SK-N-SH (cell line): ENCODE results near the gene PLCL2. TPM values are rescaled to one million over a fixed set of nuclear protein-coding genes. Genes with fewer than 3 reads are reported as not detected.

Experiments
- CTCF ChIA-PET: fragments of 300-600, 350-600 bp; formaldehyde crosslinking; extraction: SDS; loops from one replicate; lab custom pipeline; 2021; lab: Yijun Ruan, JAX
- POLR2A ChIA-PET: fragments of 350-600 bp; sonication (Branson Sonifier 250); formaldehyde crosslinking; extraction: SDS; loops from one replicate; lab custom pipeline; 2020; ENCODE audit warnings: antibody characterized with exemption, inconsistent platforms; lab: Yijun Ruan, JAX
- DNase-seq: peaks from one replicate; pipeline ENCODE4 v3.0.0; 2012
- H2AFZ ChIP-seq: fragments of 200-600 bp; sonication (generic); 2 replicates; pipeline ENCODE4 v1.8.1; 2016; ENCODE audit warnings: antibody characterized with exemption, mild to moderate bottlenecking, low read depth
- H3F3A ChIP-seq: fragments of 200-600 bp; sonication (generic); replicated peaks from 2 replicates; pipeline ENCODE3; 2016; ENCODE audit warnings: antibody characterized with exemption, mild to moderate bottlenecking; ENCODE audit not compliant: insufficient read depth
- H3K27ac ChIP-seq, 2 experiments: fragments of 200-500 bp in 1 of 2; fragments of 200-600 bp in 1 of 2; sonication (Bioruptor generic) in 1 of 2; sonication (generic), shearing (Covaris generic) in 1 of 2; 2 replicates each; pipeline versions ENCODE4 v1.5.1 to v1.6.1; 2014 to 2016; ENCODE audit warnings: low read depth in 2 of 2, inconsistent platforms in 1 of 2, low read length in 1 of 2, mild to moderate bottlenecking in 1 of 2, mixed read lengths in 1 of 2
- H3K27me3 ChIP-seq: fragments of 200-600 bp; sonication (generic), shearing (Covaris generic); 2 replicates; pipeline ENCODE4 v1.6.1; 2016; ENCODE audit warnings: mixed run types; ENCODE audit not compliant: insufficient read depth
- H3K36me3 ChIP-seq, 2 experiments: fragments of 200-500 bp in 1 of 2; fragments of 200-600 bp in 1 of 2; sonication (Bioruptor generic) in 1 of 2; sonication (generic) in 1 of 2; replicated peaks in 1 of 2; 2 replicates each; pipeline versions ENCODE3 to v1.5.1; 2014 to 2016; ENCODE audit warnings: low read length in 1 of 2, mild to moderate bottlenecking in 1 of 2; ENCODE audit not compliant: insufficient read depth in 2 of 2, control insufficient read depth in 1 of 2
- H3K4me1 ChIP-seq, 2 experiments: fragments of 200-500 bp in 1 of 2; fragments of 200-600 bp in 1 of 2; sonication (Bioruptor generic) in 1 of 2; sonication (generic), shearing (Covaris generic) in 1 of 2; 2 replicates each; pipeline versions ENCODE4 v1.5.1 to v1.6.1; 2014 to 2016; ENCODE audit warnings: low read depth in 1 of 2, low read length in 1 of 2, mixed run types in 1 of 2; ENCODE audit not compliant: insufficient read depth in 2 of 2, control insufficient read depth in 1 of 2
- H3K4me2 ChIP-seq: fragments of 200-600 bp; sonication (generic), shearing (Covaris generic); 2 replicates; pipeline ENCODE4 v1.6.1; 2017; ENCODE audit warnings: mixed run types
- H3K4me3 ChIP-seq, 2 experiments: fragments of 200-500 bp in 1 of 2; fragments of 200-600 bp in 1 of 2; sonication (Bioruptor generic) in 1 of 2; sonication (generic), shearing (Covaris generic) in 1 of 2; 2 replicates each; pipeline versions ENCODE4 v1.5.1 to v1.8.1; 2014 to 2016; ENCODE audit warnings: low read depth in 2 of 2, inconsistent platforms in 1 of 2, low read length in 1 of 2, mild to moderate bottlenecking in 1 of 2, mixed read lengths in 1 of 2, moderate library complexity in 1 of 2
- H3K79me2 ChIP-seq: fragments of 200-600 bp; sonication (generic); 2 replicates; pipeline ENCODE4 v1.8.1; 2017; ENCODE audit warnings: mild to moderate bottlenecking; ENCODE audit not compliant: insufficient read depth
- H3K9ac ChIP-seq: fragments of 200-600 bp; sonication (generic); 2 replicates; pipeline ENCODE4 v1.6.1; 2017; ENCODE audit warnings: mixed run types
- H3K9me2 ChIP-seq: fragments of 200-600 bp; sonication (generic); 2 replicates; pipeline ENCODE4 v1.6.1; 2017; ENCODE audit warnings: mixed run types
- H3K9me3 ChIP-seq: fragments of 200-600 bp; sonication (generic); 2 replicates; pipeline ENCODE4 v1.6.1; 2017; ENCODE audit warnings: mixed run types, mild to moderate bottlenecking, moderate library complexity
- H4K20me1 ChIP-seq: fragments of 200-600 bp; sonication (generic); 2 replicates; pipeline ENCODE4 v1.6.1; 2017; ENCODE audit warnings: mild to moderate bottlenecking, mixed run types; ENCODE audit not compliant: insufficient read depth
- CHD2 ChIP-seq: fragments of 150-350 bp; IDR thresholded peaks from 2 replicates; pipeline ENCODE4 v1.6.1; 2018; ENCODE audit warnings: low read length; ENCODE audit not compliant: partially characterized antibody
- CTCF ChIP-seq: fragments of 200-600 bp; sonication (generic); IDR thresholded peaks from 2 replicates; pipeline ENCODE4 v1.6.1; 2017; ENCODE audit warnings: antibody characterized with exemption, mild to moderate bottlenecking, moderate library complexity
- ELF1 ChIP-seq: IDR thresholded peaks from 2 replicates; pipeline ENCODE4 v1.4.0; 2012
- FOXJ3 ChIP-seq: sonication (generic); formaldehyde crosslinking; IDR thresholded peaks from 2 replicates; pipeline ENCODE4 v1.5.1; 2020; ENCODE audit warnings: mild to moderate bottlenecking, missing genetic modification reagents
- NFIC ChIP-seq: IDR thresholded peaks from 2 replicates; pipeline ENCODE4 v1.4.0; 2012; ENCODE audit warnings: borderline replicate concordance
- NRF1 ChIP-seq: IDR thresholded peaks from 2 replicates; pipeline ENCODE4 v1.6.1; 2012; ENCODE audit warnings: low read depth, mild to moderate bottlenecking, low read length
- POLR2AphosphoS5 ChIP-seq: IDR thresholded peaks from 2 replicates; pipeline ENCODE4 v1.6.1; 2012; ENCODE audit warnings: low read depth, low read length
- RCOR1 ChIP-seq: fragments of 150-350 bp; IDR thresholded peaks from 2 replicates; pipeline ENCODE4 v1.6.1; 2017; ENCODE audit warnings: antibody characterized with exemption, low read length
- SMC3 ChIP-seq: IDR thresholded peaks from 2 replicates; pipeline ENCODE4 v1.6.1; 2012; ENCODE audit warnings: low read depth, low read length, improper control_type of control experiment
- TAF1 ChIP-seq: IDR thresholded peaks from 2 replicates; pipeline ENCODE4 v1.6.1; 2012; ENCODE audit warnings: low read depth, mild to moderate bottlenecking, low read length, moderate library complexity, borderline replicate concordance
- WGBS: methylation state at CpG from one replicate; pipeline ENCODE4 v1.1.6; 2017; ENCODE audit warnings: low lambda C conversion rate; 5-methylcytosine and 5-hydroxymethylcytosine counted together
- polyA plus RNA-seq, 3 experiments: library from polyadenylated mRNA; depleted of rRNA; stranded (reverse); fragments of >200 nt; gene quantifications; 2 replicates each; pipeline ENCODE4 v1.2.3, GENCODE V29; 2012
- TF ChIP-seq, protein P1 (sequence below): IDR thresholded peaks from 2 replicates; pipeline ENCODE4 v1.4.0; 2012; ENCODE audit warnings: low read depth, borderline replicate concordance
- TF ChIP-seq, protein P2 (sequence below): IDR thresholded peaks from 2 replicates; pipeline ENCODE4; 2012
- TF ChIP-seq, protein P3 (sequence below): IDR thresholded peaks from 2 replicates; pipeline ENCODE4 v1.4.0; 2012; ENCODE audit warnings: low read depth, borderline replicate concordance

The PLCL2 gene
- polyA plus RNA-seq, 1 of the 3 experiments (the other 2 are of a cell fraction), result 0.85 TPM

- TF ChIP-seq TAF1 (no peak), NFIC (no peak), POLR2AphosphoS5 (no peak), FOXJ3 (CRISPR knock-in tag) (no peak), NRF1 (no peak), SMC3 (no peak), CTCF (no peak), RCOR1 (no peak)
- TF ChIP-seq, protein P1, sequence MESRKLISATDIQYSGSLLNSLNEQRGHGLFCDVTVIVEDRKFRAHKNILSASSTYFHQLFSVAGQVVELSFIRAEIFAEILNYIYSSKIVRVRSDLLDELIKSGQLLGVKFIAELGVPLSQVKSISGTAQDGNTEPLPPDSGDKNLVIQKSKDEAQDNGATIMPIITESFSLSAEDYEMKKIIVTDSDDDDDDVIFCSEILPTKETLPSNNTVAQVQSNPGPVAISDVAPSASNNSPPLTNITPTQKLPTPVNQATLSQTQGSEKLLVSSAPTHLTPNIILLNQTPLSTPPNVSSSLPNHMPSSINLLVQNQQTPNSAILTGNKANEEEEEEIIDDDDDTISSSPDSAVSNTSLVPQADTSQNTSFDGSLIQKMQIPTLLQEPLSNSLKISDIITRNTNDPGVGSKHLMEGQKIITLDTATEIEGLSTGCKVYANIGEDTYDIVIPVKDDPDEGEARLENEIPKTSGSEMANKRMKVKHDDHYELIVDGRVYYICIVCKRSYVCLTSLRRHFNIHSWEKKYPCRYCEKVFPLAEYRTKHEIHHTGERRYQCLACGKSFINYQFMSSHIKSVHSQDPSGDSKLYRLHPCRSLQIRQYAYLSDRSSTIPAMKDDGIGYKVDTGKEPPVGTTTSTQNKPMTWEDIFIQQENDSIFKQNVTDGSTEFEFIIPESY, result no peak
- TF ChIP-seq, protein P2, sequence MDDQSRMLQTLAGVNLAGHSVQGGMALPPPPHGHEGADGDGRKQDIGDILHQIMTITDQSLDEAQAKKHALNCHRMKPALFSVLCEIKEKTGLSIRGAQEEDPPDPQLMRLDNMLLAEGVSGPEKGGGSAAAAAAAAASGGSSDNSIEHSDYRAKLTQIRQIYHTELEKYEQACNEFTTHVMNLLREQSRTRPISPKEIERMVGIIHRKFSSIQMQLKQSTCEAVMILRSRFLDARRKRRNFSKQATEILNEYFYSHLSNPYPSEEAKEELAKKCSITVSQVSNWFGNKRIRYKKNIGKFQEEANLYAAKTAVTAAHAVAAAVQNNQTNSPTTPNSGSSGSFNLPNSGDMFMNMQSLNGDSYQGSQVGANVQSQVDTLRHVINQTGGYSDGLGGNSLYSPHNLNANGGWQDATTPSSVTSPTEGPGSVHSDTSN, result no peak
Measured at GRCh38 chr3:16913264-16913580, 28.5 kb downstream of the PLCL2 start (continued).

DNA sequence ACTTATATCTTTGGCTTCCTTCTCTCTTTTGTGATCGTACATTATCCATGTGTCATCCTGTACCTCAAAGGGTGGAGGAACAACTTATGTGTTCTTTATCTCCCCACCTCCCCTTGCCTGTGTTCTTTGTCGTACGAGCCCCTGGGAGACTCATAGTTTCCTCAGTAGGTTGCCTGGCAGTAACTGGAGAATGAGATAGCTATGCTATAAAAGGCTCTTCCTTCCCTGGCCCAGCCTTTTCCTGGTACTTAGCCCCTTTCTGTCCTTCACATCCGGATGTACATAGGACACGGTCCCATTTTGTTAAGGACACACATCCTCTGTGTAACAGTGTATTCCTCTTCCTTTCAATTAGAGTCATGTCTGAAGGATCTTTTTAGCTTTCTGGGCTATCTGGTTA lies 32.1 kb downstream of the PLCL2 start:
- POLR2A ChIA-PET, result no interaction called here
- DNase-seq, result no peak
- peaks cover 11% of the 10 kb centered on the region for H3F3A ChIP-seq
- peak overlapping the region in 1 of 2 experiments; percentile 41; a peak in 2 of 4 replicates for H3K27ac ChIP-seq
- 73% methylated on average over 5 of the region's 5 CpGs for WGBS
- H4K20me1 ChIP-seq, result no peaks in the 10 kb centered on the region
- H3K4me1 ChIP-seq, result no peaks in the 10 kb centered on the region
- no peak overlapping the region for H3K4me2 ChIP-seq
- H3K27me3 ChIP-seq, result no peaks in the 10 kb centered on the region
- H3K4me3 ChIP-seq, result no peak overlapping the region
- H2AFZ ChIP-seq, result no peak overlapping the region
- no peaks in the 10 kb centered on the region for H3K9me3 ChIP-seq
- H3K36me3 ChIP-seq, result no peaks in the 10 kb centered on the region
- no peak overlapping the region for H3K9ac ChIP-seq
- no peaks in the 10 kb centered on the region for H3K9me2 ChIP-seq
- no peaks in the 10 kb centered on the region; the same call in 1 of the 2 replicates for H3K79me2 ChIP-seq
- TF ChIP-seq ELF1, result no peak
- no peak for TF ChIP-seq CHD2
- TF ChIP-seq, protein P3, sequence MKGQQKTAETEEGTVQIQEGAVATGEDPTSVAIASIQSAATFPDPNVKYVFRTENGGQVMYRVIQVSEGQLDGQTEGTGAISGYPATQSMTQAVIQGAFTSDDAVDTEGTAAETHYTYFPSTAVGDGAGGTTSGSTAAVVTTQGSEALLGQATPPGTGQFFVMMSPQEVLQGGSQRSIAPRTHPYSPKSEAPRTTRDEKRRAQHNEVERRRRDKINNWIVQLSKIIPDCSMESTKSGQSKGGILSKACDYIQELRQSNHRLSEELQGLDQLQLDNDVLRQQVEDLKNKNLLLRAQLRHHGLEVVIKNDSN, result no peak
- CTCF ChIA-PET, result interaction anchor here (1.0 kb wide), 1 partner anchor 10 kb away, joined by 4 read pairs; no protein-coding TSS in a partner anchor
